ENCODE data around the gene KCNQ2.

The KCNQ2 gene

GRCh38 chr20:63504642-63505041 lies 32.2 kb upstream of the KCNQ2 start:
- Histone ChIP-seq H2BK5ac (ENCODE audit: low read length) (no peak overlapping the region), H3K9ac (ENCODE audit: low read length) (no peak overlapping the region), H3K4ac (ENCODE audit: low read depth, low read length) (no peak overlapping the region), H3K79me1 (ENCODE audit: low read length) (no peaks in the 10 kb centered on the region), H3K18ac (ENCODE audit: low read length) (no peak overlapping the region), H4K5ac (ENCODE audit: low read length) (no peak overlapping the region), H3K56ac (ENCODE audit: low read length) (no peak overlapping the region), H4K8ac (ENCODE audit: low read depth, low read length) (no peak overlapping the region), H2BK15ac (replicated peaks; ENCODE audit: low read depth) (no peak overlapping the region), H3K27ac (ENCODE audit: low read depth, low read length) (no peak overlapping the region), H3K23ac (ENCODE audit: low read length) (no peak overlapping the region), H2AK5ac (ENCODE audit: low read length) (no peak overlapping the region), H2BK120ac (ENCODE audit: low read depth, low read length) (no peak overlapping the region), H3K36me3 (ENCODE audit: control insufficient read depth, insufficient read depth, low read length) (no peaks in the 10 kb centered on the region), H3K4me2 (ENCODE audit: low read length) (no peak overlapping the region), H3K4me1 (ENCODE audit: control insufficient read depth, low read depth, low read length) (no peaks in the 10 kb centered on the region), H3K4me3 (ENCODE audit: low read length) (no peak overlapping the region), H3K79me2 (ENCODE audit: control insufficient read depth, insufficient read depth, low read length) (no peaks in the 10 kb centered on the region), H3K27me3 (ENCODE audit: insufficient read depth, low read length, poor library complexity) (no peaks in the 10 kb centered on the region)
- no peak for DNase-seq
- WGBS (ENCODE audit: extremely low coverage, insufficient coverage, low lambda C conversion rate) = no CpG with 5 or more reads among the region's 9 CpGs

- Histone ChIP-seq H2BK120ac (ENCODE audit: low read depth, low read length) (no peak overlapping the region), H3K27ac (ENCODE audit: low read depth, low read length) (no peak overlapping the region), H3K4ac (ENCODE audit: low read depth, low read length) (no peak overlapping the region), H3K79me2 (ENCODE audit: control insufficient read depth, insufficient read depth, low read length) (no peaks in the 10 kb centered on the region), H3K4me2 (ENCODE audit: low read length) (no peak overlapping the region), H3K36me3 (ENCODE audit: control insufficient read depth, insufficient read depth, low read length) (no peaks in the 10 kb centered on the region), H3K23ac (ENCODE audit: low read length) (no peak overlapping the region), H4K5ac (ENCODE audit: low read length) (no peak overlapping the region), H2BK15ac (replicated peaks; ENCODE audit: low read depth) (no peak overlapping the region), H4K8ac (ENCODE audit: low read depth, low read length) (no peak overlapping the region), H3K56ac (ENCODE audit: low read length) (no peak overlapping the region), H3K79me1 (ENCODE audit: low read length) (no peaks in the 10 kb centered on the region), H3K4me3 (ENCODE audit: low read length) (no peak overlapping the region), H3K18ac (ENCODE audit: low read length) (no peak overlapping the region), H2BK5ac (ENCODE audit: low read length) (no peak overlapping the region), H3K9ac (ENCODE audit: low read length) (no peak overlapping the region), H3K27me3 (ENCODE audit: insufficient read depth, low read length, poor library complexity) (no peaks in the 10 kb centered on the region), H2AK5ac (ENCODE audit: low read length) (no peak overlapping the region), H3K4me1 (ENCODE audit: control insufficient read depth, low read depth, low read length) (no peaks in the 10 kb centered on the region)
- no peak for DNase-seq
- WGBS (ENCODE audit: extremely low coverage, insufficient coverage, low lambda C conversion rate) = no CpG with 5 or more reads among the region's 7 CpGs
Measured at GRCh38 chr20:63503524-63503923, 31.1 kb upstream of the KCNQ2 start.

GRCh38 chr20:63502671-63503172 lies 30.3 kb upstream of the KCNQ2 start:
- Histone ChIP-seq H3K23ac (ENCODE audit: low read length) (no peak overlapping the region), H3K79me1 (ENCODE audit: low read length) (no peaks in the 10 kb centered on the region), H4K5ac (ENCODE audit: low read length) (no peak overlapping the region), H2BK5ac (ENCODE audit: low read length) (no peak overlapping the region), H3K4me2 (ENCODE audit: low read length) (no peak overlapping the region), H3K4ac (ENCODE audit: low read depth, low read length) (no peak overlapping the region), H2BK15ac (replicated peaks; ENCODE audit: low read depth) (no peak overlapping the region), H3K36me3 (ENCODE audit: control insufficient read depth, insufficient read depth, low read length) (no peaks in the 10 kb centered on the region), H2AK5ac (ENCODE audit: low read length) (no peak overlapping the region), H3K4me3 (ENCODE audit: low read length) (no peak overlapping the region), H3K27ac (ENCODE audit: low read depth, low read length) (no peak overlapping the region), H3K18ac (ENCODE audit: low read length) (no peak overlapping the region), H3K56ac (ENCODE audit: low read length) (no peak overlapping the region), H3K27me3 (ENCODE audit: insufficient read depth, low read length, poor library complexity) (peaks cover 2% of the 10 kb centered on the region), H3K4me1 (ENCODE audit: control insufficient read depth, low read depth, low read length) (no peaks in the 10 kb centered on the region), H3K79me2 (ENCODE audit: control insufficient read depth, insufficient read depth, low read length) (no peaks in the 10 kb centered on the region), H2BK120ac (ENCODE audit: low read depth, low read length) (no peak overlapping the region), H4K8ac (ENCODE audit: low read depth, low read length) (no peak overlapping the region), H3K9ac (ENCODE audit: low read length) (no peak overlapping the region)
- no peak for DNase-seq
- no CpG with 5 or more reads among the region's 15 CpGs for WGBS (ENCODE audit: extremely low coverage, insufficient coverage, low lambda C conversion rate)

GRCh38 chr20:63501818-63502670 lies 29.6 kb upstream of the KCNQ2 start:
- Histone ChIP-seq H3K4me3 (ENCODE audit: low read length) (no peak overlapping the region), H3K79me2 (ENCODE audit: control insufficient read depth, insufficient read depth, low read length) (no peaks in the 10 kb centered on the region), H3K36me3 (ENCODE audit: control insufficient read depth, insufficient read depth, low read length) (no peaks in the 10 kb centered on the region), H3K4me1 (ENCODE audit: control insufficient read depth, low read depth, low read length) (no peaks in the 10 kb centered on the region), H4K8ac (ENCODE audit: low read depth, low read length) (no peak overlapping the region), H2AK5ac (ENCODE audit: low read length) (no peak overlapping the region), H2BK120ac (ENCODE audit: low read depth, low read length) (no peak overlapping the region), H2BK15ac (replicated peaks; ENCODE audit: low read depth) (no peak overlapping the region), H3K18ac (ENCODE audit: low read length) (no peak overlapping the region), H3K4ac (ENCODE audit: low read depth, low read length) (no peak overlapping the region), H3K79me1 (ENCODE audit: low read length) (no peaks in the 10 kb centered on the region), H2BK5ac (ENCODE audit: low read length) (no peak overlapping the region), H3K27me3 (ENCODE audit: insufficient read depth, low read length, poor library complexity) (peaks cover 2% of the 10 kb centered on the region), H4K5ac (ENCODE audit: low read length) (no peak overlapping the region), H3K4me2 (ENCODE audit: low read length) (no peak overlapping the region), H3K56ac (ENCODE audit: low read length) (no peak overlapping the region), H3K9ac (ENCODE audit: low read length) (no peak overlapping the region), H3K23ac (ENCODE audit: low read length) (no peak overlapping the region), H3K27ac (ENCODE audit: low read depth, low read length) (no peak overlapping the region)
- WGBS (ENCODE audit: extremely low coverage, insufficient coverage, low lambda C conversion rate) = no CpG with 5 or more reads among the region's 26 CpGs
- peak; percentile 48 for DNase-seq

GRCh38 chr20:63500902-63501817 lies 28.7 kb upstream of the KCNQ2 start:
- no peak overlapping the region for H2BK5ac ChIP-seq (ENCODE audit: low read length)
- H3K23ac ChIP-seq (ENCODE audit: low read length) = no peak overlapping the region
- H3K36me3 ChIP-seq (ENCODE audit: control insufficient read depth, insufficient read depth, low read length) = no peaks in the 10 kb centered on the region
- H3K27me3 ChIP-seq (ENCODE audit: insufficient read depth, low read length, poor library complexity) = peaks cover 2% of the 10 kb centered on the region
- no peak overlapping the region for H3K9ac ChIP-seq (ENCODE audit: low read length)
- H3K4ac ChIP-seq (ENCODE audit: low read depth, low read length) = no peak overlapping the region
- H3K4me1 ChIP-seq (ENCODE audit: control insufficient read depth, low read depth, low read length) = no peaks in the 10 kb centered on the region
- H2BK120ac ChIP-seq (ENCODE audit: low read depth, low read length) = no peak overlapping the region
- no peaks in the 10 kb centered on the region for H3K79me2 ChIP-seq (ENCODE audit: control insufficient read depth, insufficient read depth, low read length)
- H3K27ac ChIP-seq (ENCODE audit: low read depth, low read length) = no peak overlapping the region
- no peak overlapping the region for H4K5ac ChIP-seq (ENCODE audit: low read length)
- no peak overlapping the region for H3K4me2 ChIP-seq (ENCODE audit: low read length)
- H2AK5ac ChIP-seq (ENCODE audit: low read length) = no peak overlapping the region
- H3K4me3 ChIP-seq (ENCODE audit: low read length) = no peak overlapping the region
- WGBS (ENCODE audit: extremely low coverage, insufficient coverage, low lambda C conversion rate) = no CpG with 5 or more reads among the region's 27 CpGs
- no peak overlapping the region for H3K56ac ChIP-seq (ENCODE audit: low read length)
- no peak overlapping the region for H4K8ac ChIP-seq (ENCODE audit: low read depth, low read length)
- H2BK15ac ChIP-seq (replicated peaks; ENCODE audit: low read depth) = no peak overlapping the region
- H3K79me1 ChIP-seq (ENCODE audit: low read length) = no peaks in the 10 kb centered on the region
- no peak for DNase-seq
- H3K18ac ChIP-seq (ENCODE audit: low read length) = no peak overlapping the region

Measured in mesendoderm (in vitro differentiated cells).